Ectodermal cell (in vitro differentiated cells): ENCODE measurements around the gene OR2D3.
"Not testable (repeated sequence)": the region's sequence is repeated elsewhere in the genome, so short reads cannot be mapped to it uniquely, and the experiment has no call there.

Experiments
- H3K27ac ChIP-seq: 2 replicates; pipeline ENCODE4 v1.7.0; 2013; ENCODE audit warnings: mild to moderate bottlenecking, low read depth, low read length; ENCODE audit not compliant: insufficient read depth, poor library complexity, severe bottlenecking
- H3K27me3 ChIP-seq: 2 replicates; pipeline ENCODE4 v1.7.0; 2013; ENCODE audit warnings: mild to moderate bottlenecking, low read length; ENCODE audit not compliant: insufficient read depth, control insufficient read depth, poor library complexity, severe bottlenecking
- H3K36me3 ChIP-seq: one replicate; pipeline ENCODE4 v1.7.0; 2013; ENCODE audit warnings: low read length; ENCODE audit not compliant: control insufficient read depth, insufficient read depth
- H3K4me1 ChIP-seq: one replicate; pipeline ENCODE4 v1.7.0; 2013; ENCODE audit warnings: low read length; ENCODE audit not compliant: control insufficient read depth, insufficient read depth
- H3K4me3 ChIP-seq: 2 replicates; pipeline ENCODE4 v1.7.0; 2013; ENCODE audit warnings: low read depth, low read length, control low read depth; ENCODE audit not compliant: insufficient read depth
- H3K9me3 ChIP-seq: 2 replicates; pipeline ENCODE4 v1.7.0; 2013; ENCODE audit warnings: mild to moderate bottlenecking, low read length, moderate library complexity; ENCODE audit not compliant: control insufficient read depth
- WGBS, 2 experiments: methylation state at CpG; one replicate each; pipeline ENCODE4 v1.1.7; 2013; ENCODE audit warnings: missing lambda C conversion rate in 2 of 2; 5-methylcytosine and 5-hydroxymethylcytosine counted together

Gene OR2D3

GRCh38 chr11:6895010-6895409 lies 25.8 kb upstream of the OR2D3 start:
- Histone ChIP-seq H3K9me3 (no peaks in the 10 kb centered on the region), H3K27ac (no peak overlapping the region)

GRCh38 chr11:6898911-6899310 lies 21.9 kb upstream of the OR2D3 start:
- no peaks in the 10 kb centered on the region for H3K27me3 ChIP-seq
- H3K4me3 ChIP-seq, result no peak overlapping the region
- H3K36me3 ChIP-seq, result no peaks in the 10 kb centered on the region
- 91% methylated on average over 1 of the region's 1 CpG for WGBS, 2 experiments
- H3K9me3 ChIP-seq, result no peaks in the 10 kb centered on the region
- H3K27ac ChIP-seq, result no peak overlapping the region
- no peaks in the 10 kb centered on the region for H3K4me1 ChIP-seq

More at GRCh38 chr11:6895010-6895409, 25.8 kb upstream of the OR2D3 start:
- Histone ChIP-seq H3K4me1 (no peaks in the 10 kb centered on the region), H3K4me3 (no peak overlapping the region), H3K36me3 (no peaks in the 10 kb centered on the region), H3K27me3 (no peaks in the 10 kb centered on the region)

DNA sequence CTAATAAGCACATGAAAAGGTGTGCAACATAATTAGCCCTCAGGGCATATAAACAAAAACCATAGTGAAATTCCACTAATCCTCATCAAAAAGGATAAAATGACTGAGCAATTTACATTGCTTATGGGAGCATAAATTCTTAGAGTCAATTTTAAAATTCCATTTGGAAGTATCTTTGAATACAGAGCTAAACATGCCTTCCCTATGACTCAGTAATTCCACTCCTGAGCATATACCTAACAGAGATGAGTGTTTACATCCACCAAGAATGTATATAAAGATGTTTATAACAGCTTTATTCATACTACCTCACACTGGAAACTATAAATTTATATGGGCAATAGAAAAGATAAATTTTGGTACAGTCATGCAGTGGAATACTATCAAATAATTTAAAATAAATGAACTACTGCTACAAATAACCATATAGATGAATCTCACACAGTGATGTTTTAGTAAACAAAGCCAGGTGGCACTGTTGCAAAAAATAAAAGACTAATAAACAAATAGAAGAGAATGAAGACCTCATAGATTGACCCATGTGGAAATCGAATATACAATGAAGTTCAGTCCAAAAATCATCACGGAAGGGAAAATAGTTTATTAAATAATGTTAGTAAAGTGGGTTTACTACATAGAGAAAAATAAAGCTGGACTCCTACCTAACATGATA lies 20.3 kb upstream of the OR2D3 start:
- Histone ChIP-seq H3K4me1 (no peaks in the 10 kb centered on the region), H3K27ac (no peak overlapping the region), H3K27me3 (no peaks in the 10 kb centered on the region), H3K36me3 (no peaks in the 10 kb centered on the region), H3K9me3 (no peaks in the 10 kb centered on the region), H3K4me3 (no peak overlapping the region)
- WGBS, 2 experiments, result 79 to 92% methylated on average over 2 of the region's 2 CpGs

GRCh38 chr11:6904804-6905203 lies 16.0 kb upstream of the OR2D3 start:
- 88 to 89% methylated on average over 13 of the region's 13 CpGs for WGBS, 2 experiments
- not testable (repeated sequence) for H3K4me1 ChIP-seq, H3K4me3 ChIP-seq, H3K27ac ChIP-seq, H3K9me3 ChIP-seq, H3K27me3 ChIP-seq, H3K36me3 ChIP-seq

GRCh38 chr11:6911378-6911777 lies 9.4 kb upstream of the OR2D3 start:
- H3K27me3 ChIP-seq, result no peaks in the 10 kb centered on the region
- H3K9me3 ChIP-seq, result no peaks in the 10 kb centered on the region
- WGBS, 2 experiments, result 92 to 94% methylated on average over 3 of the region's 3 CpGs
- H3K27ac ChIP-seq, result no peak overlapping the region
- no peaks in the 10 kb centered on the region for H3K4me1 ChIP-seq
- no peaks in the 10 kb centered on the region for H3K36me3 ChIP-seq
- H3K4me3 ChIP-seq, result no peak overlapping the region

- Histone ChIP-seq H3K9me3 (no peaks in the 10 kb centered on the region), H3K27ac (no peak overlapping the region), H3K36me3 (no peaks in the 10 kb centered on the region), H3K27me3 (no peaks in the 10 kb centered on the region), H3K4me3 (no peak overlapping the region), H3K4me1 (no peaks in the 10 kb centered on the region)
- 95% methylated on average over 3 of the region's 3 CpGs for WGBS, 2 experiments
Measured at GRCh38 chr11:6911948-6912347, 8.9 kb upstream of the OR2D3 start.

DNA sequence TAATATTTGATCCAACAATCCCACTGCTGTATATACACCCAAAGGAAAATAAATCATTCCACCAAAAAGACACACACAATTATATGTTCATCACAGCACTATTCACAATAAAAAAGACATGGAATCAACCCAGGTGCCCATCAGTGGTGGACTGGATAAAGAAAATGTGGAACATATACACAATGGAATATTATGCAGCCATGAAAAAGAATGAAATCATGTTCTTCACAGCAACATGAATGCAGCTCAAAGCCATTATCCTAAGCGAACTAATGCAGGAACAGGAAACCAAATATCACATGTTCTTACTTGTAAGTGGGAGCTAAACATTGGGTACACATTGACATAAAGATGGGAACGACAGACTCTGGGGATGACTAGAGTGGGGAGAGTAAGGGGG lies 1.1 kb upstream of the OR2D3 start:
- H3K9me3 ChIP-seq, result no peaks in the 10 kb centered on the region
- H3K27me3 ChIP-seq, result no peaks in the 10 kb centered on the region
- no peaks in the 10 kb centered on the region for H3K4me1 ChIP-seq
- 39 to 50% methylated on average over 2 of the region's 2 CpGs for WGBS, 2 experiments
- no peak overlapping the region for H3K4me3 ChIP-seq
- no peak overlapping the region for H3K27ac ChIP-seq
- no peaks in the 10 kb centered on the region for H3K36me3 ChIP-seq

DNA sequence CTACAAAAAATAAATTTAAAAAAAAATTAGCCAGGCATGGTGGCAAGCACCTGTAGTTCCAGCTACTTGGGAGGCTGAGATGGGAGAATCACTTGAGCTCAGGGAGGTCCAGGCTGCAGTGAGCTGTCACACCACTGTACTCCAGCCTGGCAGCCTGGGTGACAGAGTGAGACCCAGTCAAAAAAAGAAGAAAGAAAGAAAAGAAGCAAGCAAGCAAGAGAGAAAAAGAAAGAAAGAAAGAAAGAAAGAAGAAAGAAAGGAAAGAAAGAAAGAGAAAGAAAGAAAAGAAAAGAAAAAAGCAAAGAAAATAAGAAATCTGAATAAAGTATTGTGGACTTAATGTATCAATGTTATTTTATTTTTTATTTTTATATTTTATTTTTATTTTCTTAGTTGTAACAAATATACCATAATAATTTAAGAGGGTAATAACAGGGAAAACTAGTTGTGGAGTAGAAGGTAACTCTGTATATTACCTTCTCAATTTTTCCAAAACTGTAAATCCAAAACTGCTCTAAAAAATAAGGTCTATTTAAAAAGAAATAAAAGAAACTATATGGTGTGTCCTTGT lies 4.3 kb downstream of the OR2D3 start:
- H3K4me3 ChIP-seq, result no peak overlapping the region
- no peak overlapping the region for H3K27ac ChIP-seq
- H3K27me3 ChIP-seq, result peaks cover 6% of the 10 kb centered on the region
- H3K4me1 ChIP-seq, result peaks cover 4% of the 10 kb centered on the region
- no peaks in the 10 kb centered on the region for H3K36me3 ChIP-seq
- H3K9me3 ChIP-seq, result no peaks in the 10 kb centered on the region

- Histone ChIP-seq H3K36me3 (no peaks in the 10 kb centered on the region), H3K4me1 (peaks cover 4% of the 10 kb centered on the region), H3K9me3 (no peaks in the 10 kb centered on the region), H3K4me3 (peak overlapping the region; percentile 69), H3K27ac (peak overlapping the region; percentile 44), H3K27me3 (peaks cover 6% of the 10 kb centered on the region)
- WGBS, 2 experiments, result 55 to 63% methylated on average over 2 of the region's 2 CpGs
Measured at GRCh38 chr11:6925636-6926207, 4.9 kb downstream of the OR2D3 start.

DNA sequence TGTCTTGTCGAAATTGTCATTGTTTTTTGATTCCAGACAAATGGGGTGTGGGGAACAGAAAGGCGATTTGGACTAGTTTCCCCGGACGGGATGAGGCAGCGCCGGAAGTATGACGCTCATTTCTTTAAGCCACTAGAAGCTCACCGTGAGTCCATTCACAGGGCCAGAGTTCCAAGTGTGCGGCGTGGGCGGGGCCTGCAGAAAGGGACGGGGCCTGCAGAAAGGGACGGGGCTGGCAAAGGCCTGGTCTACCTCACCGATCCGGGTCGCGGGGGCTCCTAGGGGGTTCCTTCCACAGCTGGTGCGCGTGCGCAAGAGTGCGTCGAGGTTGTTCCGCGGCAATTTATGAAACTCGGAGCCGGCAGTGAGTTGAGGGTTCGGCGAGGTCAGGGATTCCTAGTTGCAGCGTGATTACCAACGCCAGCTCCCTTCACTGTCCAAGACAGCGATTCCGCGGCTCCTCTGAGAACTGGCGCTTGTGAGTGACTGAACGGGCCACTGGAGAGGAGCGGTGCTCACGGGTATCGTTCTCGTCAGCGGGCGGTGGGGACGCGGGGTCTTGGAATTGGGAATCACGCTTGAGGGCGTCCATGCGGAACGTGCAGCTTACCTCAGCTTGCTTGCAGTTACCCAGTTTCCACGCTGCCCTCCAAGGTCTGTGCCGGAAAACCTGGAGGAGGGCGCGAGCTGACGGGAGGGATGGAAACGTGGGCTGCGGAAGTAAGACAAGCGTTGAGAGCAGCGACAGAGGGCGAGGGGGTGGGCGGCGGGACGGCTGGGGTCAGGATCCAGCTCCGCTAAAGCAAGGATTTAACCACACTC lies 5.6 kb downstream of the OR2D3 start, which contains the start of gene ZNF215:
Gene ZNF215 (plus strand): TSS at position 219 of the 822 bp plus-strand sequence. CDS start 5,847 bp downstream, outside the sequence.
- peak within 1 kb of the TSS; percentile 69 for H3K4me3 ChIP-seq
- H3K27me3 ChIP-seq, result peaks cover 6% of the 10 kb centered on the region
- no peaks in the 10 kb centered on the region for H3K9me3 ChIP-seq
- peak within 1 kb of the TSS; percentile 44 for H3K27ac ChIP-seq
- no peaks in the 10 kb centered on the region for H3K36me3 ChIP-seq
- WGBS, 2 experiments, result 1% methylated on average over 61 of the region's 61 CpGs
- peaks cover 4% of the 10 kb centered on the region for H3K4me1 ChIP-seq
